Measurements from ENCODE around the gene OR4S2.

Gene OR4S2

DNA sequence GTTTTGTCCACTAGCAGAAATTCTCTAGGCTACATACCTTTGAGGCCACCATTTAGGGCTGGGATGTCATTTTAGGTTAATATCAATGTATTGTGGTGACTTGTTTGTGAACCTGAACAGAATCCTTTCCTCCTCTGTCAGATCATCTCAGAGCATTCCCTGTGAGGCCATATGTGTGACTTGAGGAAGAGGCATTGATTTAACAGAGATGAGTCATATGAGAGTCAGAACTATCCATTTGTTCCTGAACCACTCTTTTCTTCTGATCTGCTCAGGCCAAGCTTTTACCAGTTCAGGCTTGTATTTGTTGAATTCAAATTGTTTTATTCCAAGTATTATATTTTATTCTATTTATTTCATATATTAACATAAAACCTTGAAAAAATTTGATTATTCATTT lies 7.0 kb downstream of the OR4S2 start:
- no peaks in the 10 kb centered on the region for H3K9me3 ChIP-seq
- H3K27ac ChIP-seq: no peak overlapping the region
- no peak for DNase-seq
- TF ChIP-seq, protein P1, sequence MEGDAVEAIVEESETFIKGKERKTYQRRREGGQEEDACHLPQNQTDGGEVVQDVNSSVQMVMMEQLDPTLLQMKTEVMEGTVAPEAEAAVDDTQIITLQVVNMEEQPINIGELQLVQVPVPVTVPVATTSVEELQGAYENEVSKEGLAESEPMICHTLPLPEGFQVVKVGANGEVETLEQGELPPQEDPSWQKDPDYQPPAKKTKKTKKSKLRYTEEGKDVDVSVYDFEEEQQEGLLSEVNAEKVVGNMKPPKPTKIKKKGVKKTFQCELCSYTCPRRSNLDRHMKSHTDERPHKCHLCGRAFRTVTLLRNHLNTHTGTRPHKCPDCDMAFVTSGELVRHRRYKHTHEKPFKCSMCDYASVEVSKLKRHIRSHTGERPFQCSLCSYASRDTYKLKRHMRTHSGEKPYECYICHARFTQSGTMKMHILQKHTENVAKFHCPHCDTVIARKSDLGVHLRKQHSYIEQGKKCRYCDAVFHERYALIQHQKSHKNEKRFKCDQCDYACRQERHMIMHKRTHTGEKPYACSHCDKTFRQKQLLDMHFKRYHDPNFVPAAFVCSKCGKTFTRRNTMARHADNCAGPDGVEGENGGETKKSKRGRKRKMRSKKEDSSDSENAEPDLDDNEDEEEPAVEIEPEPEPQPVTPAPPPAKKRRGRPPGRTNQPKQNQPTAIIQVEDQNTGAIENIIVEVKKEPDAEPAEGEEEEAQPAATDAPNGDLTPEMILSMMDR (IDR thresholded peaks at IDR 0.05): no peak
- H3K36me3 ChIP-seq: no peaks in the 10 kb centered on the region
- intact Hi-C loops (cut with DNase I; ENCODE audit: low total_unique reads): no loop called here
- H3K4me3 ChIP-seq: no peak overlapping the region
- no peaks in the 10 kb centered on the region for H3K4me1 ChIP-seq
- H3K27me3 ChIP-seq: no peaks in the 10 kb centered on the region

- no peaks in the 10 kb centered on the region for H3K4me1 ChIP-seq
- H3K27ac ChIP-seq: no peak overlapping the region
- DNase-seq: no peak
- TF ChIP-seq, protein P1 (IDR thresholded peaks at IDR 0.05): no peak
- no peaks in the 10 kb centered on the region for H3K36me3 ChIP-seq
- no peaks in the 10 kb centered on the region for H3K9me3 ChIP-seq
- intact Hi-C loops (cut with DNase I; ENCODE audit: low total_unique reads): no loop called here
- H3K4me3 ChIP-seq: no peak overlapping the region
- H3K27me3 ChIP-seq: no peaks in the 10 kb centered on the region
These were observed 10.0 kb downstream of the OR4S2 start for GRCh38 chr11:55658031-55658573.

DNA sequence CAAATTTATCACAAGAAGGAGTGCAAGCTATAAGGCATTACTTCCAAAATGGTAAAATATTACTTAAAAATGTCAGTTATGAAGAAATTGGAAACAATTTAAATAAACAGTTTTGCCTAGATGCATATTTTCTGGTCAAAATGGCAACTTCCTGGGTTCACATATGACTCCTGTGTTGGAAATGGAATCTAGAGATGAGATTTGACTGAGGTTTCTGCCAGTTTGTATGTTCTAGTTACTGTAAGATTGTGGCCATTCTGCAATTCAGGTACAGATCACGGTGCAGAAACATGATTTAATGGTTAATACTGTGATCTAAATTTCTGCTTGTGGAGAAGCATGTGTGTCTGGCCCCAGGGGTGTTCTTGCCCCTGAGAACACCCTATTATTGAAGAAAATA lies 10.5 kb downstream of the OR4S2 start:
- Histone ChIP-seq H3K9me3 (no peaks in the 10 kb centered on the region), H3K36me3 (no peaks in the 10 kb centered on the region), H3K4me1 (no peaks in the 10 kb centered on the region), H3K27me3 (no peaks in the 10 kb centered on the region), H3K27ac (no peak overlapping the region), H3K4me3 (no peak overlapping the region)
- no peak for DNase-seq
- intact Hi-C loops (cut with DNase I; ENCODE audit: low total_unique reads): no loop called here
- TF ChIP-seq, protein P1 (IDR thresholded peaks at IDR 0.05): no peak

- no peak for DNase-seq
- TF ChIP-seq, protein P1 (IDR thresholded peaks at IDR 0.05): no peak
- intact Hi-C loops (cut with DNase I; ENCODE audit: low total_unique reads): no loop called here
These were observed 13.8 kb downstream of the OR4S2 start, which contains the start of gene OR4C6 for GRCh38 chr11:55661901-55662300. OR4C6 (plus strand) TSS chr11:55662201; CDS start chr11:55665167, 2,966 bp downstream.

DNA sequence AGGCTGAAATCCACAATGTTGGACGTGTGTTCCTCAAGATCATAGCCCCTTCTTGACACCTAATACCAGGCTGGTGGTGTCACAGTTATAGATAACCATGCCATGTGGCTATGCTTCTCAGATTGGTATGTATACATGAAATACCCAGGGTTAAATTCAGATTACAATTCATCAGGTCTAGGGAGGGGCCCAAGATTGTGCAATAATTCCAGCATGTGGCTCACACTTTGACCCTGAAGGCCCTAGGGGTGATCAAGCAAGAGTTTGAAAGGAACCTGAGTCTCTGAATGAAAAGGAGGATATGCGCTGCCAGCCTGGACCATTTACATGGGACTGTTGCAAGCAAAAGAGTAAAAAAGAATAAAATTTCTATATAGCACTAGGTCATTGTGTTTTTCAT lies 21.2 kb downstream of the OR4S2 start:
- Histone ChIP-seq H3K36me3 (no peaks in the 10 kb centered on the region), H3K4me1 (no peaks in the 10 kb centered on the region), H3K9me3 (no peaks in the 10 kb centered on the region), H3K27me3 (no peaks in the 10 kb centered on the region), H3K4me3 (no peak overlapping the region), H3K27ac (no peak overlapping the region)
- TF ChIP-seq, protein P1 (IDR thresholded peaks at IDR 0.05): no peak
- intact Hi-C loops (cut with DNase I; ENCODE audit: low total_unique reads): no loop called here
- no peak for DNase-seq

More at GRCh38 chr11:55661901-55662300, 13.8 kb downstream of the OR4S2 start, which contains the start of gene OR4C6:
- no peak within 1 kb of the TSS for H3K4me3 ChIP-seq
- no peaks in the 10 kb centered on the region for H3K27me3 ChIP-seq
- no peak within 1 kb of the TSS for H3K27ac ChIP-seq
- no peaks in the 10 kb centered on the region for H3K4me1 ChIP-seq
- H3K9me3 ChIP-seq: no peaks in the 10 kb centered on the region
- no peaks in the 10 kb centered on the region for H3K36me3 ChIP-seq

GRCh38 chr11:55673860-55674259 lies 25.7 kb downstream of the OR4S2 start:
- intact Hi-C loops (cut with DNase I; ENCODE audit: low total_unique reads): no loop called here
- H3K27me3 ChIP-seq: no peaks in the 10 kb centered on the region
- TF ChIP-seq, protein P1 (IDR thresholded peaks at IDR 0.05): no peak
- no peaks in the 10 kb centered on the region for H3K9me3 ChIP-seq
- H3K36me3 ChIP-seq: no peaks in the 10 kb centered on the region
- H3K27ac ChIP-seq: no peak overlapping the region
- no peak overlapping the region for H3K4me3 ChIP-seq
- no peaks in the 10 kb centered on the region for H3K4me1 ChIP-seq
- no peak for DNase-seq
